Mesenteric fat pad (tissue), 1 donor: Measurements from ENCODE around the gene ZNF593OS. TPM values are rescaled to one million over a fixed set of nuclear protein-coding genes. Genes with fewer than 3 reads are reported as not detected.

ENCODE experiments used
- DNase-seq: peaks from one replicate; pipeline ENCODE4 v3.0.0-alpha.2; 2020; ENCODE audit warnings: low spot score
- total RNA-seq: library from RNA; stranded (reverse); fragmentation: NEBNext Ultra II Directional; extraction: Animal tissue kit (Norgen Biotek cat#: 25700); gene quantifications from one replicate; pipeline ENCODE4 v1.2.1, GENCODE V29; 2021
- donor health status: DM: yes; HTN: yes; CAD: no.

The ZNF593OS gene
- total RNA-seq, 1 donor from 2014 or later, result not detected

DNA sequence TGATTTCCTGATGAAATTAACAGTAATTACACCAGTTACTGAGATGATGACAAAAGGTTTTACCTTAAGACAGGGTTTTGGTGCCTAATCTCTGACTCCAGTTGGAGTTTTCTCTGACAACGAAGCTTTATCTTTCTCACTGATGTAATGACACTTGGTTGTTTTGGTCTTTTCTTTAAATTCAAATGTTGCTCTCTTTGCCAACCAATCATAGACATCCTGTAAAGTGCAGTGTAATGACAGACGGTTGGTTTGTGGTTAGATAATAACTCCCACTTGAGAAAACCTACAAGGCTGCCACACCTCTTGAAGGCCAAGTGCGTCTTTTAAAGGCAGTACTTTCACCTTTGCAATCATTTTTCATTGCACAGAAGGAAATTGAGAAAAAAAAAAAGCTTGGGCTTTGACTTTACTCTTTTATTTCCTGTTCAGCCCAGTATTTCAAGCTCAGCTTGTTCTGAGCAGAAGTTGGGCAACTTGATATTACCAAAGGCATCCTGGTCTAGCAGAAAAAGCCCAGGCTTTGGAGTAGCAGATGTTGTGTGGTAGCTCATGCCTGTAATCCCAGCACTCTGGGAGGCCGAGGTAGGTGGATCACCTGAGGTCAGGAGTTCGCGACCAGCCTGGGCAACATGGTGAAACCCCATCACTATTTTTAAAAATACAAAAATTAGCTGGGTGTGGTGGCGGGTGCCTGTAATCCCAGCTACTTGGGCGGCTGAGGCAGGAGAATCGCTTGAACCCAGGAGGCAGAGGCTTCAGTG, 45.1 kb downstream of the ZNF593OS start:
- no peak for DNase-seq

DNA sequence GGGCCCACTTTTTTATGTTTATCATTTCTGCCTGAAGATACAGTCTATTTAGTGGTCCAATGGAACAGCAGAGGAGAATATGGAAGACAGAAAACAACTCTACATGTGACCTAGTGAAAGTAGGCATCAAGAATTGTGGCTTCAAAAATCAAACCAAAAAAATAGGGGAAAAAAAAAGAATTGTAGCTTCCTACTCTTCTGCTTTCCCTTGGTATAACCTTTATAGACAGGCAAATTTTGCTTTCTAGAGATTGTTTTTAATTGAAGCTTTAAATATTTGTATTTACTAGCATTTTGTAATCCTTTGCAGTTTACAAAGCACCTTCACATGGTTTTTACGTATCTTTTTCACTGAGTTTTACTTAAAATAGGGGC, 45.7 kb downstream of the ZNF593OS start:
- DNase-seq, result no peak

GRCh38 chr1:26125382-26125781, 46.2 kb downstream of the ZNF593OS start:
- no peak for DNase-seq

DNA sequence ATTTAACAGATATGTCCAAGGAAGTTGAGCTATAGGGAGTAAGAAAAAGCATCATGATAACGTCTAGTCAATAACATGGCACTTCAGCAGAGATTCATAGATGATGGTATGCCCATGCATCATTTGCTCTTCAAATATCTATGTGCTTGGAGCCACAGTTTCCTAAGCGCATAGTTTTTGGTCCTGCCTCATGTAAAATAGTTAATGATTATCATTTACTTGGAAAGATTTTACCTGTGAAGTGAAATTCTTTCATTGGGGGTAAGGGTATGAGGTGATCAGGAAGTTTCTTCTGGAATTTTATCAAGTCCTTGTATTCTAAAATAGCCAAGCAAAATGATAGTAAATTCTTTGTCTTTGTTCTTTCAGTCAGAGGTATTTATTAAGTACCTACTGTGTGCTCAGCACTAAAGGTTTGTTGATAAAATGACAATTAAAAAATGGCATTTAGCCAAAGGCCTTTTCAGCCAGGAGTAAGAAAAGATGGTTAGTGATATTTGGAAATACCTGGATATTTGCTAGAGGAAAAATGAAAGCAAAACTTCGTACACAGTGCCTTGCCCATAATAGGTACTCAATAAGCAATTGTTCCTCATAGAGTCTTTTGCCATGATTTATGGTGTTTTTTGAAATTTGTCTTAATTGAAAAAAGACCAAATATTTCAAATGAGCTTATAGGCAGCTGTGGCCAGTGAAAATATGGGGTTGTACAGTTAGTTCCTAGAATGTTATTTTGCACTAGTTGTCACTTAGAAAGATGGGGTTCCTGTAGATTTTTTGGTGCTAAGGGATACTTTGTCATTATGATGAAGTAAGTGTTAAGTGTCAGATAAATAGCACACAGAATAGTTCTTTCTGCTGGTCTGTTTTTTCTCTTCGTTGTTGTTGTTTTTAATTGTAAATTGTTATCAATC, 47.0 kb downstream of the ZNF593OS start:
- DNase-seq, result no peak

DNA sequence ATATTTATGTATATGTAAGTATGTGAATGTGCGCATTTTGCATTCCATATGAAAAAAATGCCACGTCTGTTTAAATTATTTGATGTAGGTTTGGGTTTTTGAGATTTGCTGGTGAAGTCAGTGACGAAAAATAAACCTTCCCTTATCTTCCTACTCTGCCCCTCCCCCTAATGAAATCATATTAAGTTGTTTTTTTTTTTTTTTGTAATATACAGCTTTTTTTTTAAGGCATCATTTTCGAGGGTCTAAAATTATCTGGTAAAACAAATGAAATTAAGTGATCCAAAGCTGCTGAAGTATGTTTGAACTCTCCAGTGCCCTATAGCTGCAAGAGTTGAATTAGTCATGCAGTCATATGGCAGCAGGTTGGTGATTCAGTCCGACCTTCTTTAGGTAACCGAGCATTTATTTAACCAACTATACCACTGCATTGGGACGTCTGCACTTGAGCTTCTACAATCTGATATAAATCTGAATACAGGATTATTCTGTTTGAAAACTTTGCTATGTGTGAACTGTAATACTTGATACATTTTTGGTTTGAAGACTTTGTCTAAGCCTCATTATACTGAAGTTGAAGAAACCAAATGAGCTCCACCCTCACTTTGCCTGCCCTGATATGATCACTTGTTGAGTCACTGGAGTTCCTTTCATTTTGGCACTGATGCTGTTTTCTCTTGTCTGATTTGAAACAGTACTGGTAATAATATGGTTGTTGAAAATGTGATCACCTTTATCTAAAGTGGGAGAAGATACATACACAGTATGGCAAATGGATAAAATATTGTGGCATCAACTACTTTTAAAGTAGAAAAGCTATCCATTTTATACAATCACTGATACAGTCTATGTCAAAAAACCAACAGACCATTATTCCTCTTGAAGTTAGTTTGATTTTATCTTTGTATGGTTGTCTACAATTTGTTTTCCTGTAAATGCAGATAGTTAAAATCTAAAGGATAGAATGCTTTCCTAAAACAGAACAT, 48.4 kb downstream of the ZNF593OS start:
- no peak for DNase-seq

GRCh38 chr1:26121854-26122773, 49.5 kb downstream of the ZNF593OS start:
- DNase-seq, result no peak

DNA sequence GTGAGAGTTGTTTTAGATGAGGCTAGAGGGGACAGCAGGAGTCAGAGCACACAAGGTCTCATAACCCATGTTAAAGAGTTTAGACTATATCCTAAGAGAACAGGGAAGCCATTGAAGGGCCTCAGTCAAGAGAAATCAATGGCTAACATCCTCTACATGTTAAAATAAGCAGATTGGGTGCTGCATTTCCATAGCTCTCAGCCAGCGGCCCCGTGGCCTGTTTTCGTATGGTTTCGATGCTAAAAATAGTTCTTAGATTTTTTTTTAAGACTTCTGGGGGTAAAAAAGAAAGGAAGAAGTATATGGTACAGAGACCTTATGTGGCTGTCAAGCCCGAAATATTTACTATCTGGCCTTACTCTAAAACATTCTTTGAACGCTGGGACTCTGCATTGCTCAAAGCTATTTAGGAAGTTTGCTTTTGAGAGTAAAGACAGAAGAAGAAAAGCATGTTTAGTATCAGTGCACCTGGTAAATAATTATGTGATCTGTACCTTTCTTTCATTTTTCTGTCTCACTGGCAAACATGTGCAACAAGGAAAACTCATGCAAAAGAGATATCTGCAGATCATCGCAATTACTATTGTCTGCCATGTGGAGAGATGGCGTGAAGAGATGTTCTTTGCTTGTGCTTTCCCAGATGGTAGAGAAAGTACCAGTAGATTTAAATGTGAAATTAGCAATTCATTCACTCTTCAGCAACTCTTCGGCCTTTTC, 51.6 kb downstream of the ZNF593OS start:
- DNase-seq, result no peak

Other genes starting within 250 kb of the ZNF593OS start
- 6.8 TPM for gene PAFAH2, start 173.8 kb downstream of the ZNF593OS start, total RNA-seq
- gene EXTL1, start 150.1 kb downstream of the ZNF593OS start, total RNA-seq, result not detected
- gene SLC30A2, start 125.7 kb downstream of the ZNF593OS start, total RNA-seq, result not detected
- gene TRIM63, start 104.2 kb downstream of the ZNF593OS start, total RNA-seq, result 0.26 TPM
- gene PDIK1L, start 60.0 kb downstream of the ZNF593OS start, total RNA-seq, result 6.4 TPM
- gene FAM110D, start 12.8 kb downstream of the ZNF593OS start, total RNA-seq, result 6.3 TPM
- gene C1orf232, start 2.9 kb downstream of the ZNF593OS start, total RNA-seq, result not detected
- 32.7 TPM for gene ZNF593, start 1.9 kb downstream of the ZNF593OS start, total RNA-seq
- gene CNKSR1, start 5.7 kb upstream of the ZNF593OS start, total RNA-seq, result 1.7 TPM
- not detected for gene CATSPER4, start 18.8 kb upstream of the ZNF593OS start, total RNA-seq
- gene CEP85, start 62.4 kb upstream of the ZNF593OS start, total RNA-seq, result 3.5 TPM
- 229 TPM for gene SH3BGRL3, start 108.3 kb upstream of the ZNF593OS start, total RNA-seq
- gene UBXN11, start 134.8 kb upstream of the ZNF593OS start, total RNA-seq, result 22.2 TPM
- gene CD52, start 146.1 kb upstream of the ZNF593OS start, total RNA-seq, result 27.1 TPM
- 0.06 TPM for gene CRYBG2, start 182.3 kb upstream of the ZNF593OS start, total RNA-seq
- not detected for gene ZNF683, start 200.9 kb upstream of the ZNF593OS start, total RNA-seq
- gene LIN28A, start 239.0 kb upstream of the ZNF593OS start, total RNA-seq, result not detected